Effector memory CD4-positive, alpha-beta T cell (primary cell): ENCODE results near the gene MTMR2.

ENCODE experiments used
- DNase-seq, 3 donors: peaks; one replicate each; pipeline ENCODE4 v3.0.0-alpha.2; 2020
- H3K27ac ChIP-seq: 2 replicates; pipeline ENCODE4 v1.7.0; 2013; ENCODE audit warnings: mild to moderate bottlenecking, low read length, moderate library complexity; ENCODE audit not compliant: insufficient read depth, poor library complexity, severe bottlenecking
- H3K27me3 ChIP-seq: replicated peaks from 2 replicates; pipeline ENCODE4 v1.7.0; 2013; ENCODE audit warnings: mild to moderate bottlenecking, low read length; ENCODE audit not compliant: insufficient read depth, control insufficient read depth, poor library complexity, severe bottlenecking
- H3K36me3 ChIP-seq: 2 replicates; pipeline ENCODE4 v1.7.0; 2013; ENCODE audit warnings: mild to moderate bottlenecking, low read length, moderate library complexity; ENCODE audit not compliant: control insufficient read depth, insufficient read depth
- H3K4me1 ChIP-seq: 2 replicates; pipeline ENCODE4 v1.7.0; 2013; ENCODE audit warnings: low read length, mild to moderate bottlenecking; ENCODE audit not compliant: control insufficient read depth, insufficient read depth, poor library complexity, severe bottlenecking
- H3K4me3 ChIP-seq: 2 replicates; pipeline ENCODE4 v1.7.0; 2013; ENCODE audit warnings: low read length, low read depth, mild to moderate bottlenecking; ENCODE audit not compliant: insufficient read depth, poor library complexity, severe bottlenecking
- H3K9me3 ChIP-seq: 2 replicates; pipeline ENCODE4 v1.7.0; 2013; ENCODE audit warnings: mild to moderate bottlenecking, low read length, moderate library complexity; ENCODE audit not compliant: control insufficient read depth

The MTMR2 gene

GRCh38 chr11:95911369-95911759 is 12.5 kb downstream of the MTMR2 start:
- DNase-seq = no peak

GRCh38 chr11:95910638-95911368 is 13.1 kb downstream of the MTMR2 start:
- Histone ChIP-seq H3K9me3 (no peaks in the 10 kb centered on the region), H3K27me3 (no peaks in the 10 kb centered on the region), H3K4me3 (no peak overlapping the region), H3K27ac (no peak overlapping the region), H3K36me3 (no peaks in the 10 kb centered on the region), H3K4me1 (no peaks in the 10 kb centered on the region)
- DNase-seq = no peak

More at GRCh38 chr11:95911369-95911759, 12.5 kb downstream of the MTMR2 start:
- no peaks in the 10 kb centered on the region for H3K36me3 ChIP-seq
- H3K27me3 ChIP-seq = no peaks in the 10 kb centered on the region
- H3K4me1 ChIP-seq = no peaks in the 10 kb centered on the region
- no peak overlapping the region for H3K27ac ChIP-seq
- no peaks in the 10 kb centered on the region for H3K9me3 ChIP-seq
- H3K4me3 ChIP-seq = no peak overlapping the region

DNA sequence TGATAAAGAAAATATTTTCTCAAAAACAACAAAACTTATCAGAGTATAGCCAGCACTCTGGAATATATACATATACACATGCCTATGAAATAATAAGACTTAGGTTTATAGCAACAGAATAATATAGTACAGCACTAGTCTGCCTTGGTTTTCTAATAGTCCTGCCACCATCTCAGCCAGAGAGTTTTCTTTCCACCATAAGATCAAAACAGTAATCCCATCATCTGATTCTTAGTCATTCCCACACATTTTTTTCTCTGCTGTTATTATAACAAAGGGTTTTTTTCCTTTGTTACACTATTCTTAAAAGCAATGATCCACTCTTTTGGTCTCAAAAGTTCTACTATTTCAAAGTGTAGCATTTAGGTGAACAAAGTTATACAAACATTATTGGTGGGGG is 15.1 kb downstream of the MTMR2 start:
- DNase-seq = no peak
- H3K27ac ChIP-seq = no peak overlapping the region

GRCh38 chr11:95907476-95907875 is 16.4 kb downstream of the MTMR2 start:
- no peak for DNase-seq
- H3K4me1 ChIP-seq = no peaks in the 10 kb centered on the region
- H3K9me3 ChIP-seq = no peaks in the 10 kb centered on the region
- H3K27me3 ChIP-seq = no peaks in the 10 kb centered on the region
- H3K4me3 ChIP-seq = no peak overlapping the region
- no peak overlapping the region for H3K27ac ChIP-seq
- no peaks in the 10 kb centered on the region for H3K36me3 ChIP-seq

More for the DNA sequence above, 15.1 kb downstream of the MTMR2 start:
- H3K36me3 ChIP-seq = no peaks in the 10 kb centered on the region
- no peak overlapping the region for H3K4me3 ChIP-seq
- no peaks in the 10 kb centered on the region for H3K27me3 ChIP-seq
- H3K9me3 ChIP-seq = no peaks in the 10 kb centered on the region
- no peaks in the 10 kb centered on the region for H3K4me1 ChIP-seq

GRCh38 chr11:95904009-95904650 is 19.8 kb downstream of the MTMR2 start:
- H3K4me1 ChIP-seq = no peaks in the 10 kb centered on the region
- H3K27me3 ChIP-seq = no peaks in the 10 kb centered on the region
- no peak for DNase-seq
- no peaks in the 10 kb centered on the region for H3K36me3 ChIP-seq
- no peak overlapping the region for H3K27ac ChIP-seq
- no peaks in the 10 kb centered on the region for H3K9me3 ChIP-seq
- no peak overlapping the region for H3K4me3 ChIP-seq

- Histone ChIP-seq H3K4me3 (no peak overlapping the region), H3K9me3 (no peaks in the 10 kb centered on the region), H3K4me1 (no peaks in the 10 kb centered on the region), H3K36me3 (no peaks in the 10 kb centered on the region), H3K27me3 (no peaks in the 10 kb centered on the region), H3K27ac (no peak overlapping the region)
- no peak for DNase-seq
Measured at GRCh38 chr11:95898782-95899181, 25.1 kb downstream of the MTMR2 start.

DNA sequence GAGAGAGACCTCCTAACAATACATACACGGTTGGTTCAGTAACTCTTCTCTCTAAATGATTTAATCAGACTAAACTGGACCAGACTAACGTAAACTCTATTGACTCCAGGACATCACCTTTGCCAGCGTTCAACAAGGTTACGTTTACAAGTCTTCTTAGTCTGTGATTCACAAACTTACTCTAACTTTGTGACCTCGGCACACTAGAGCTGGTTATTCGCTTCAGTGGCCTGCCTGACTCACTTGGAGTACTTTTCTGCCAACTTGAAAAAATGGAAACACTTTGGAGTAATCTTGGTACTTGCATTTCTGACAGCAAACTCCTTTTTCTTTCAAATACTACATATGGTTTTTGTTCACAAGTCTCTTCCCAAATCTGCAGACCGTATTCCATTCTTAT is 26.2 kb downstream of the MTMR2 start:
- H3K4me3 ChIP-seq = no peak overlapping the region
- no peaks in the 10 kb centered on the region for H3K9me3 ChIP-seq
- no peaks in the 10 kb centered on the region for H3K4me1 ChIP-seq
- DNase-seq = no peak
- H3K27ac ChIP-seq = no peak overlapping the region
- H3K27me3 ChIP-seq = no peaks in the 10 kb centered on the region
- H3K36me3 ChIP-seq = no peaks in the 10 kb centered on the region

DNA sequence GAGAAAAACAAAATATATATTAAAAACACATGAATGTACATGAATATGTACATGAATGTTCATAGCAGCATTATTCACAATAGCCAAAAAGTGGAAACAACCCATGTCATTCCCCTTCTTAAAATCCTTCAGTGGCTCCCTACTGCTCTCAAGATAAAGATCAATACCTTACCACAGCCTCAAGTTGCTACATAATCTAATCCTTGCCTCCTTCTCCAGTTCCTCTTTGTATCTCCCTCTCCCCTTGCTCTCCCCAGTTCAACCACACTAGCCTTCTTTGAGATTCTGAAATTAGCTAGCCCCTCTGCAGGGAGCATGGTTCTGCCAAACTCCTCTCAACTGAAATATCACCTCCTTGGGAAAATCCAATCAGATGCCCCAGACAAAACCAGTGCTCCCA is 28.1 kb downstream of the MTMR2 start:
- no peak overlapping the region for H3K4me3 ChIP-seq
- DNase-seq = no peak
- no peak overlapping the region for H3K27ac ChIP-seq
- H3K36me3 ChIP-seq = no peaks in the 10 kb centered on the region
- no peaks in the 10 kb centered on the region for H3K27me3 ChIP-seq
- no peaks in the 10 kb centered on the region for H3K9me3 ChIP-seq
- no peaks in the 10 kb centered on the region for H3K4me1 ChIP-seq

DNA sequence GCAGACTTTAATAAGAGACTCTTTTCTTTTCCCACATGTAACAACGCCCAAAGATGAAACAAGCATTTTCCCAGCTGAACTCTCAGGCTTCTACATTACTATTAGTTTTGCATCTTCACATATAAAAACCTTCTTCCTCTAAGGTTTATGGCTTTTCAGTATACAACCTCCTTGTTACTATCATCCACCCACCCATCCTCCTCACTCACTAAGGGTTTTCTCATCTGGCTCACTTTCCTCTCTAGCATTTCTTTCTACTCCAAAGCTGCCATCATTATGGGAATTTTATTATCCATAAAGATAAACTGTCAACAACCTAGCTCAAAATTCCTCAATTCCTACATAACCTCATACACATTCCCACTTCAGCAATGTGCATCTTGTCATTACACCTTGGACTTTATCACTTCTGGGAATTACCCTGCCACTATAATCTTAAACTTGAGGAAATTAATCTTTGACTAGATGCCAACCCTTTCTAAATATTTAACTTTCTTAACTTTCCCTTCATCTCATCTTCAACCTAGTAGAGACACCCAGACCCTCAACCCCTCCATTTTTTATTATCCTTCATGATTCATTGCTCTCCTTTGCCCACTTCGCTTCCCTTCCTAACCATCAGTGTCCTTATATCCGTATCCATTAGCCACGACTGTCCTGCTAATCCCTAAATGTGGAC is 30.9 kb downstream of the MTMR2 start:
- H3K4me3 ChIP-seq = no peak overlapping the region
- DNase-seq = no peak
- H3K27ac ChIP-seq = no peak overlapping the region
- H3K4me1 ChIP-seq = no peaks in the 10 kb centered on the region
- H3K36me3 ChIP-seq = no peaks in the 10 kb centered on the region
- no peaks in the 10 kb centered on the region for H3K27me3 ChIP-seq
- no peaks in the 10 kb centered on the region for H3K9me3 ChIP-seq

DNA sequence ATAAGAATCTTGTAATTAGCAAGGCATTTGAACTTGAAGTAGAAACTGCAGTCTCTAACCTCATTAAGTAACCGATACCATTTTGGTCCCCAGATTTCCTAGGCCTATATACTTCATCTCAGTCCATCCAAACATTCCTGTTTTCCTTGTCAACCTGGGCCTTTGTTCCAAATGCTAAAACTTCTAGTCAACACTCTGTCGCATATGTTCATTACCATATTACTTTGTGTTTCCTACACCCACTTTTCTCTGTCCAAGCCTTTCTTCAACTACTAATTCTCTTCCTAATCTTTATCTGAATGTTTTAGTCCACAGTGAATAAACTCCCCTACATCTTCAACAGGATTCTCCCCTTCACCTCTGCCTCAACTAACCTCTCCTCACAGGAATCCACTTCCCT is 31.4 kb downstream of the MTMR2 start:
- DNase-seq = no peak
- Histone ChIP-seq H3K27ac (no peak overlapping the region), H3K9me3 (no peaks in the 10 kb centered on the region)

More for the DNA sequence above, 31.4 kb downstream of the MTMR2 start:
- Histone ChIP-seq H3K4me1 (no peaks in the 10 kb centered on the region), H3K4me3 (no peak overlapping the region), H3K27me3 (no peaks in the 10 kb centered on the region), H3K36me3 (no peaks in the 10 kb centered on the region)
